Heart left ventricle (tissue), 16 donors: ENCODE results near the gene SCAF8. TPM values are rescaled to one million over a fixed set of nuclear protein-coding genes. Genes with fewer than 3 reads are reported as not detected.

Experiments used
- ATAC-seq, 4 donors: fragments of 200-7000 bp; cut with Tn5 transposase; one replicate each; pipeline ENCODE4 v1.9.1; 2020 to 2022; ENCODE audit warnings: moderate library complexity in 4 of 4, mild to moderate bottlenecking in 3 of 4, moderate number of reproducible peaks in 1 of 4
- DNase-seq, 5 donors: peaks; one replicate each; pipeline ENCODE4 v3.0.0-alpha.2; 2020
- H3K27ac ChIP-seq, 12 donors: fragments of 200-600 bp; sonication (generic) in 4 of 12; one replicate each; pipeline versions ENCODE4 v1.5.0 to v1.8.0; 2016 to 2022; ENCODE audit warnings: mild to moderate bottlenecking in 2 of 12
- H3K27me3 ChIP-seq, 9 donors: fragments of 200-600 bp; sonication (generic) in 2 of 9; one replicate each; pipeline versions ENCODE4 v1.5.1 to v1.8.0; 2016 to 2022; ENCODE audit warnings: mild to moderate bottlenecking in 3 of 9
- H3K36me3 ChIP-seq, 9 donors: fragments of 200-600 bp; sonication (generic) in 2 of 9; one replicate each; pipeline versions ENCODE4 v1.5.0 to v1.8.0; 2018 to 2022; ENCODE audit warnings: mild to moderate bottlenecking in 2 of 9
- H3K4me1 ChIP-seq, 12 donors: fragments of 200-600 bp; sonication (generic) in 4 of 12; one replicate each; pipeline versions ENCODE4 v1.5.0 to v1.8.0; 2016 to 2022; ENCODE audit warnings: mild to moderate bottlenecking in 3 of 12
- H3K4me3 ChIP-seq, 12 donors: fragments of 200-600 bp; sonication (generic) in 4 of 12; one replicate each; pipeline versions ENCODE4 v1.5.0 to v1.8.0; 2017 to 2022; ENCODE audit warnings: mild to moderate bottlenecking in 9 of 12, moderate library complexity in 4 of 12
- H3K9me3 ChIP-seq, 12 donors: fragments of 200-600 bp; sonication (generic) in 4 of 12; one replicate each; pipeline versions ENCODE4 v1.5.0 to v1.8.0; 2016 to 2022; ENCODE audit warnings: mild to moderate bottlenecking in 1 of 12
- CTCF ChIP-seq, 12 donors: fragments of 200-600 bp; sonication (generic) in 4 of 12; IDR thresholded peaks; one replicate each; pipeline versions ENCODE4 v1.5.0 to v1.8.0; 2018 to 2022; ENCODE audit warnings: antibody characterized with exemption in 12 of 12, mild to moderate bottlenecking in 5 of 12
- POLR2A ChIP-seq, 2 donors: fragments of 450-650 bp; IDR thresholded peaks; one replicate each; pipeline ENCODE4 v1.6.1; 2017; ENCODE audit warnings: antibody characterized with exemption in 2 of 2, mild to moderate bottlenecking in 2 of 2, moderate library complexity in 2 of 2
- WGBS, 4 donors: extraction: QIAGEN DNeasy Blood & Tissue Kit in 2 of 4; methylation state at CpG; one replicate each; pipeline versions ENCODE4 v1.1.5 to v1.1.7; 2013 to 2018; 5-methylcytosine and 5-hydroxymethylcytosine counted together
- intact Hi-C, 10 donors: fragments of 100-400 bp; cut with DNase I; formaldehyde crosslinking; loops; one replicate each; pipeline versions ENCODE4 v1.11.1 to v1.14.2; 2022
- polyA plus RNA-seq, 2 donors: library from polyadenylated mRNA; stranded (reverse); fragments of 200-250 nt; gene quantifications; one replicate each; pipeline ENCODE4 v1.2.3, GENCODE V29; 2013
- total RNA-seq, 9 donors: library from RNA; depleted of rRNA in 2 of 9; stranded (reverse); fragments of >200 nt in 2 of 9; fragmentation: NEBNext Ultra II Directional in 3 of 9; extraction: Animal tissue kit (Norgen Biotek cat#: 25700) in 3 of 9; gene quantifications; one replicate each; pipeline versions ENCODE4 v1.1.0 to v1.2.4, GENCODE V29; 2016 to 2023
- donor health status: ischemic (EF 13 %, LVEDD 7.1; RV severe dilation, severe dysfunction).
- donor health status: healthy with polysubstance abuse.
- donor health status: DM: no; HTN: yes; CAD: no.
- donor health status: DM: no; HTN: no; CAD: no.
- donor health status: ischemic (EF 25% LVEDD 6.9; RV normal size, moderate dysfunction).
- donor health status: ischemic (EF 25% LVEDD 5.7; RV mildly dilated, moderate dysfunction).
- donor health status: healthy.
- donor health status: DM: yes; HTN: yes; CAD: no.
- donor health status: ischemic (EF 35%, LVEDD 5.7; RV mildly dilated, moderate dysfunction).
- donor health status: nonischemic (EF 11% LVEDD 7.7; RV severe dilation, severe dysfunction).
- donor health status: DM: yes; HTN: yes; CAD: no.
- donor health status: PGD.
- donor health status: ischemic (EF 29% LVEDD 5.4; RV normal size, mild dysfunction).
- donor health status: nonischemic (EF 23%, LVEDD 6.1; RV moderate dilation, normal function).

The SCAF8 gene
- total and polyA plus RNA-seq, 11 donors: 10.5 to 83.5 (median 63.5) TPM

- Histone ChIP-seq H3K9me3 (no peaks in the 10 kb centered on the region), H3K4me1 (peaks cover 0 to 26% (median 14%) of the 10 kb centered on the region in 12 donors), H3K4me3 (no peak overlapping the region), H3K27me3 (no peaks in the 10 kb centered on the region), H3K27ac (no peak overlapping the region), H3K36me3 (peaks cover 0 to 10% (median 4%) of the 10 kb centered on the region in 9 donors)
- TF ChIP-seq CTCF (IDR thresholded peaks at IDR 0.05): no peak
- ATAC-seq: peak in 1 of 4 donors; percentile 28
- DNase-seq: no peak
- intact Hi-C loops: no loop called here
- 20 to 35% (median 31%) methylated on average over 2 of the region's 2 CpGs for WGBS, 4 donors
These were observed 109.6 kb downstream of the SCAF8 start for GRCh38 chr6:154842833-154843232.

DNA sequence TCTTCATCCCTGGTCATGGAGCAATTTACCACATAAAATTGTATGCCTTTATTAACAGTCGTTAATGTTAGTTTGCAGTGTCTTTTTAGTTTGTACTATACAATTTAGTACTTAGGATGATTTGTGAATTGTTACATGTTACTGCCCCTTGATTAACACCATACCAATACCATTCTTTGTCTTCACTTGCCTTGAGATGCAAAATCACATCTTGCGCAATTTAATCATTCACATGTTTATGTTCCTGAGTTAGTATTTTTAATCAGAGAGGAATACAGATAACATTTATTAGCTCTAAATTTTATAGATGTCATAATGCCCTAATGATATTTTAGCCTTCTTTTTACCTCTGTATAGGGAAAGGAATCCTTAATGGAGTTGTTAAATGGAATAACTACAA, 114.1 kb downstream of the SCAF8 start:
- H3K36me3 ChIP-seq: no peaks in the 10 kb centered on the region
- WGBS, 4 donors: 94 to 96% (median 96%) methylated on average over 2 of the region's 2 CpGs
- ATAC-seq: no peak

DNA sequence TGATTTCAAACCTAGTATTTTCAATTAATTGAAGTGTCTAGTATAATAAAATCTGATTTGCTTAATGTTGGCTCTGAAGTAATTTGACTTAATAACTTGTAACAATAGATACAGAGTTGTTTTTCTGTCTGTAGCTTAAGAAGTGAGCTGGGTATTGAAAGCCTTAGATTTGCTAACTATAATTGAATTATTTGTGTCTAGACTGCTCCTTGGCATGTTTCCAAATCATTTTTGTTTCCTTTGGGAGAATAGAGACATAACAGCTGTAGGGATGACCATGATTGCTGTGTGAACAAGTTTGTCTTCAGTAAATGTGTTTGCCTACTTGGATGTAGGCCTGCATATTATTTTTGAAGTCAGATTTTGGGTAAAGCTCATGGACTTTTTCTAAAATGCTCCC, 115.4 kb downstream of the SCAF8 start:
- Histone ChIP-seq H3K4me3 (no peak overlapping the region), H3K36me3 (no peaks in the 10 kb centered on the region), H3K27ac (no peak overlapping the region), H3K27me3 (no peaks in the 10 kb centered on the region), H3K4me1 (peaks cover 0 to 22% (median 10%) of the 10 kb centered on the region in 12 donors), H3K9me3 (peaks cover 0 to 8% (median 0%) of the 10 kb centered on the region in 12 donors)
- intact Hi-C loops: no loop called here
- no peak for DNase-seq
- no peak for ATAC-seq
- TF ChIP-seq POLR2A (IDR thresholded peaks at IDR 0.05) (no peak), CTCF (IDR thresholded peaks at IDR 0.05) (no peak)

More for the DNA sequence above, 114.1 kb downstream of the SCAF8 start:
- intact Hi-C loops: no loop called here
- Histone ChIP-seq H3K27me3 (no peaks in the 10 kb centered on the region), H3K9me3 (peaks cover 0 to 8% (median 0%) of the 10 kb centered on the region in 12 donors), H3K4me3 (no peak overlapping the region), H3K4me1 (peaks cover 0 to 33% (median 18%) of the 10 kb centered on the region in 12 donors), H3K27ac (no peak overlapping the region)
- TF ChIP-seq POLR2A (IDR thresholded peaks at IDR 0.05) (no peak), CTCF (IDR thresholded peaks at IDR 0.05) (no peak)
- DNase-seq: no peak

GRCh38 chr6:154849475-154849874, 116.3 kb downstream of the SCAF8 start:
- WGBS, 4 donors: 97 to 100% (median 99%) methylated on average over 1 of the region's 1 CpG
- no peak for ATAC-seq
- no peak overlapping the region for H3K4me3 ChIP-seq
- no peak overlapping the region for H3K27ac ChIP-seq
- H3K4me1 ChIP-seq: peaks cover 0 to 14% (median under 1%) of the 10 kb centered on the region in 12 donors
- peaks cover 0 to 8% (median 0%) of the 10 kb centered on the region in 12 donors for H3K9me3 ChIP-seq
- no peak for DNase-seq
- TF ChIP-seq CTCF (IDR thresholded peaks at IDR 0.05) (no peak), POLR2A (IDR thresholded peaks at IDR 0.05) (no peak)
- intact Hi-C loops: no loop called here
- no peaks in the 10 kb centered on the region for H3K27me3 ChIP-seq
- no peaks in the 10 kb centered on the region for H3K36me3 ChIP-seq
